Muscle layer of colon (tissue), 2 donors: ENCODE measurements around the gene CCDC150.

Experiments used
- H3K27ac ChIP-seq: one replicate; pipeline ENCODE4 v1.7.0; 2013; ENCODE audit warnings: low read depth, mild to moderate bottlenecking, low read length, moderate library complexity
- H3K27me3 ChIP-seq, 2 donors: one replicate each; pipeline ENCODE4 v1.7.0; 2013; ENCODE audit warnings: low read length in 2 of 2, mild to moderate bottlenecking in 2 of 2; ENCODE audit not compliant: insufficient read depth in 2 of 2, control insufficient read depth in 1 of 2
- H3K36me3 ChIP-seq: one replicate; pipeline ENCODE4 v1.7.0; 2013; ENCODE audit warnings: mild to moderate bottlenecking, low read length; ENCODE audit not compliant: insufficient read depth
- H3K4me1 ChIP-seq: one replicate; pipeline ENCODE4 v1.7.0; 2013; ENCODE audit warnings: mild to moderate bottlenecking, low read length; ENCODE audit not compliant: insufficient read depth
- H3K4me3 ChIP-seq, 2 donors: one replicate each; pipeline ENCODE4 v1.7.0; 2013; ENCODE audit warnings: low read length in 2 of 2, low read depth in 1 of 2, mild to moderate bottlenecking in 1 of 2, moderate library complexity in 1 of 2
- H3K9ac ChIP-seq: one replicate; pipeline ENCODE4 v1.7.0; 2013; ENCODE audit warnings: low read length
- H3K9me3 ChIP-seq: one replicate; pipeline ENCODE4 v1.7.0; 2013; ENCODE audit warnings: mild to moderate bottlenecking, low read length
- donor health status: abdominal sarcoma.
- donor health status: Adenocarcinoma of cecum.

Gene CCDC150

GRCh38 chr2:196638765-196639164 is 750 bp upstream of the CCDC150 start:
- no peaks in the 10 kb centered on the region for H3K4me1 ChIP-seq
- no peaks in the 10 kb centered on the region for H3K36me3 ChIP-seq
- no peaks in the 10 kb centered on the region for H3K27me3 ChIP-seq
- no peaks in the 10 kb centered on the region for H3K9me3 ChIP-seq
- H3K27ac ChIP-seq: no peak overlapping the region
- no peak overlapping the region for H3K9ac ChIP-seq
- peak overlapping the region in 1 of 2 donors; percentile 76 for H3K4me3 ChIP-seq

GRCh38 chr2:196640031-196640548 is 575 bp downstream of the CCDC150 start:
- H3K9ac ChIP-seq: no peak overlapping the region
- no peaks in the 10 kb centered on the region for H3K4me1 ChIP-seq
- H3K27me3 ChIP-seq: no peaks in the 10 kb centered on the region
- H3K27ac ChIP-seq: no peak overlapping the region
- no peaks in the 10 kb centered on the region for H3K36me3 ChIP-seq
- H3K4me3 ChIP-seq: peak overlapping the region; percentile 52 to 76
- H3K9me3 ChIP-seq: no peaks in the 10 kb centered on the region

- Histone ChIP-seq H3K36me3 (no peaks in the 10 kb centered on the region), H3K4me1 (no peaks in the 10 kb centered on the region), H3K27me3 (no peaks in the 10 kb centered on the region), H3K4me3 (no peak overlapping the region), H3K9me3 (peaks cover 5% of the 10 kb centered on the region), H3K9ac (no peak overlapping the region), H3K27ac (no peak overlapping the region)
Observed at GRCh38 chr2:196649202-196649601, 9.7 kb downstream of the CCDC150 start.

DNA sequence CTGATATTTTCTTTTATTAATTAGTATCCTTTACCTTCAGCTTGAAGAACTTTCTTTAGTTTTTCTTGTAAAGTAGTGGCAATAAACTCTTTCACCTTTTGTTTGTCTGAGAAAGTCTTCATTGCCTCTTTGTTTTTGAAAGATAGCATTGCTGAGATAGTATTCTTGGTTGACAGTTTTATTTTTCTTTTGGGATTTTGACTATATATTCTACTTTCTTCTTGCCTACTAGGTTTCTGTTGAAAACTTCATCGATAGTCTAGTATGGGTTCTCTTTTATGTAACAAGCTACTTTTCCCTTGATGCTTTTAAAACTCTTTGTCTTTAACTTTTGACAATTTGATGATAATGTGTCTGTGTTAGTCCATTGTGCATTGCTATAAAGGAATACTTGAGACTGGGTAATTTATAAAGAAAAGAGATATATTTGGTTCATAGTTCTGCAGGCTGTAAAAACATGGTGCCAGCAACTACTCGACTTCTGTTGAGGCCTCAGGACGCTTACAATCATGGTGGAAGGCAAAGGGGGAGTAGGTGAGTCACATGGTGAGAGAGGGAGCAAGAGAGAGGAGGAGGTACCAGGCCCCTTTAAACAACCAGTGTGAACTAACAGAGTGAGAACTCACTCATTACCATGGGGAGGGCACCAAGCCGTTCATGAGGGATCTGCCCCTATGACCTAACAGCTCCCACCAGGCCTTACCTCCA is 12.0 kb downstream of the CCDC150 start:
- Histone ChIP-seq H3K27ac (no peak overlapping the region), H3K4me3 (no peak overlapping the region), H3K9me3 (peaks cover 5% of the 10 kb centered on the region), H3K9ac (no peak overlapping the region), H3K27me3 (no peaks in the 10 kb centered on the region), H3K36me3 (no peaks in the 10 kb centered on the region), H3K4me1 (no peaks in the 10 kb centered on the region)

DNA sequence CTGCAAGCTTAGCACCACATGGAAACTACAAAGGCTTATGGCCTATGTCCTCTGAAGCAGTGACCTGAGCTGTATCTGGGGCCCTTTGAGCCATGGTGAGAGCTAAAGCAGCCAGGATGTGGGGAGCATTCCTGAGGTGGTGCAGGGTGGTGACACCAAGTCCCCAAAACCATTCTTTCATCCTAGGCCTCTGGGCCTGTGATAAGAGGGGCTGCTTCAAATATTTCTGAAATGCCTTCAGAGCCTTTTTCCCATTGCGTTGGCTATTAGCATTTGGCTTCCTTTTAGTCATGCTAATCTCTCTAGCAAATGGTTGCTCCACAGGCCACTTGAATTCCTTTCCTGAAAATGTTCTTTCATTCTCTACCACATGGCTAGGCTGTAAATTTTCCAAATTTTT is 13.4 kb downstream of the CCDC150 start:
- H3K36me3 ChIP-seq: no peaks in the 10 kb centered on the region
- peaks cover 5% of the 10 kb centered on the region for H3K9me3 ChIP-seq
- no peak overlapping the region for H3K4me3 ChIP-seq
- no peak overlapping the region for H3K9ac ChIP-seq
- no peaks in the 10 kb centered on the region for H3K4me1 ChIP-seq
- no peaks in the 10 kb centered on the region for H3K27me3 ChIP-seq
- no peak overlapping the region for H3K27ac ChIP-seq

- no peaks in the 10 kb centered on the region for H3K4me1 ChIP-seq
- no peak overlapping the region for H3K4me3 ChIP-seq
- no peak overlapping the region for H3K9ac ChIP-seq
- H3K27ac ChIP-seq: no peak overlapping the region
- no peaks in the 10 kb centered on the region for H3K36me3 ChIP-seq
- H3K27me3 ChIP-seq: no peaks in the 10 kb centered on the region
- H3K9me3 ChIP-seq: peaks cover 5% of the 10 kb centered on the region
Observed at GRCh38 chr2:196653843-196654242, 14.3 kb downstream of the CCDC150 start.

- no peak overlapping the region for H3K4me3 ChIP-seq
- peaks cover 4% of the 10 kb centered on the region for H3K9me3 ChIP-seq
- no peak overlapping the region for H3K27ac ChIP-seq
- H3K9ac ChIP-seq: no peak overlapping the region
- H3K27me3 ChIP-seq: no peaks in the 10 kb centered on the region
- H3K4me1 ChIP-seq: no peaks in the 10 kb centered on the region
- H3K36me3 ChIP-seq: no peaks in the 10 kb centered on the region
Observed at GRCh38 chr2:196655761-196656160, 16.2 kb downstream of the CCDC150 start.

GRCh38 chr2:196657333-196657732 is 17.8 kb downstream of the CCDC150 start:
- H3K36me3 ChIP-seq: no peaks in the 10 kb centered on the region
- no peak overlapping the region for H3K4me3 ChIP-seq
- no peaks in the 10 kb centered on the region for H3K4me1 ChIP-seq
- no peak overlapping the region for H3K27ac ChIP-seq
- H3K9ac ChIP-seq: no peak overlapping the region
- H3K9me3 ChIP-seq: no peaks in the 10 kb centered on the region
- no peaks in the 10 kb centered on the region for H3K27me3 ChIP-seq

GRCh38 chr2:196659844-196660243 is 20.3 kb downstream of the CCDC150 start:
- Histone ChIP-seq H3K9ac (no peak overlapping the region), H3K27ac (no peak overlapping the region), H3K27me3 (no peaks in the 10 kb centered on the region), H3K36me3 (no peaks in the 10 kb centered on the region), H3K9me3 (no peaks in the 10 kb centered on the region), H3K4me3 (no peak overlapping the region), H3K4me1 (no peaks in the 10 kb centered on the region)

DNA sequence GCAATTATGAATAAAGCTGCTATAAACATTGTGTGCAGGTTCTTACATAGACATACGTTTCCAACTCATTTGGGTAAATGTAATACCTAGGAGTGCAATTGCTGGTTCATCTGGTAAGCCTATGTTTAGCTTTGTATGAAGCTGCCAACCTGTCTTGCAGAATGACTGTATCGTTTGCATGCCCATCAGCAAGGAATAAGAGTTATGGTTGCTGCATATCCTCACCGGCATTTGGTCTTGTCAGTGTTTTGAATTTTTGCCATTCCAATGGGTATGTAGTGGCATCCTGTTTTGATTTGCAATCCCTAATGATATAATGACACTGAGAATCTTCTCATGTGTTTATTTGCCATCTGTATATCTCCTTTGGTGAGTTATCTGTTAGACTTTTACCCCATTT is 20.7 kb downstream of the CCDC150 start:
- no peak overlapping the region for H3K4me3 ChIP-seq
- H3K27ac ChIP-seq: no peak overlapping the region
- no peak overlapping the region for H3K9ac ChIP-seq
- H3K4me1 ChIP-seq: no peaks in the 10 kb centered on the region
- H3K9me3 ChIP-seq: no peaks in the 10 kb centered on the region
- H3K36me3 ChIP-seq: no peaks in the 10 kb centered on the region
- H3K27me3 ChIP-seq: no peaks in the 10 kb centered on the region

- no peak overlapping the region for H3K9ac ChIP-seq
Observed at GRCh38 chr2:196670342-196670741, 30.8 kb downstream of the CCDC150 start.

DNA sequence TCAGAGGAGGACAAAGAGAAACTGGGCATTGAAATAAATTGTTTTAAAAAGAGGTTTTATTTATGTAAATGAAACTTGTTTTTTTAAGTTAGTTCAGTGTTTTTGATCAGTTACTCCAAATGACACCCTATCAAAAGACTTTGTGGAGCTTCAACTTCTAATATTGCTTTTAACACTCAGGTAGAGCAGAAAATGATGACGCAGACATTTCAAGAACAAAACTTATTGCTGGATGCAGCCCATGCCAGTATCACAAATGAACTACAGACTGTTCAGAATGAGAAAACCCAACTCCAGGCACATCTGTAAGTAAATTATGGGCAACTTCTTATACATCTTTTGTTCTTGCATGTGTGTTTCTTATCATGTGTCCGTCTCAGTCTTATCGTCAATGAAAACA is 36.4 kb downstream of the CCDC150 start:
- Histone ChIP-seq H3K4me1 (no peaks in the 10 kb centered on the region), H3K36me3 (no peaks in the 10 kb centered on the region), H3K27me3 (no peaks in the 10 kb centered on the region), H3K4me3 (no peak overlapping the region), H3K9ac (no peak overlapping the region), H3K27ac (no peak overlapping the region), H3K9me3 (no peaks in the 10 kb centered on the region)

More at GRCh38 chr2:196670342-196670741, 30.8 kb downstream of the CCDC150 start:
- no peak overlapping the region for H3K4me3 ChIP-seq
- H3K9me3 ChIP-seq: no peaks in the 10 kb centered on the region
- no peaks in the 10 kb centered on the region for H3K36me3 ChIP-seq
- no peaks in the 10 kb centered on the region for H3K4me1 ChIP-seq
- no peaks in the 10 kb centered on the region for H3K27me3 ChIP-seq
- H3K27ac ChIP-seq: no peak overlapping the region
